Mucosa of stomach (tissue), 1 donor: Measurements from ENCODE around the gene PDE9A.

Experiments
- H3K27me3 ChIP-seq: one replicate; pipeline ENCODE4 v1.7.0; 2013; ENCODE audit warnings: mild to moderate bottlenecking, low read length; ENCODE audit not compliant: control insufficient read depth, insufficient read depth
- H3K36me3 ChIP-seq: one replicate; pipeline ENCODE4 v1.7.0; 2013; ENCODE audit warnings: low read length; ENCODE audit not compliant: control insufficient read depth, insufficient read depth
- H3K4me1 ChIP-seq: one replicate; pipeline ENCODE4 v1.7.0; 2013; ENCODE audit warnings: mild to moderate bottlenecking, low read length; ENCODE audit not compliant: control insufficient read depth, insufficient read depth
- H3K4me3 ChIP-seq: one replicate; pipeline ENCODE4 v1.7.0; 2013; ENCODE audit warnings: low read length
- H3K9ac ChIP-seq: one replicate; pipeline ENCODE4 v1.7.0; 2013; ENCODE audit warnings: mild to moderate bottlenecking, low read length, moderate library complexity
- H3K9me3 ChIP-seq: one replicate; pipeline ENCODE4 v1.7.0; 2013; ENCODE audit warnings: mild to moderate bottlenecking, low read length, moderate library complexity; ENCODE audit not compliant: control insufficient read depth
- donor health status: Pancreatic carcinoma.

The PDE9A gene

GRCh38 chr21:42695697-42696380 is 42.4 kb downstream of the PDE9A start:
- Histone ChIP-seq H3K9ac (no peak overlapping the region), H3K4me1 (no peaks in the 10 kb centered on the region), H3K9me3 (no peaks in the 10 kb centered on the region), H3K4me3 (no peak overlapping the region), H3K36me3 (no peaks in the 10 kb centered on the region), H3K27me3 (no peaks in the 10 kb centered on the region)

- Histone ChIP-seq H3K4me1 (no peaks in the 10 kb centered on the region), H3K9ac (no peak overlapping the region), H3K27me3 (no peaks in the 10 kb centered on the region), H3K9me3 (no peaks in the 10 kb centered on the region), H3K36me3 (no peaks in the 10 kb centered on the region), H3K4me3 (no peak overlapping the region)
Measured at GRCh38 chr21:42696501-42697040, 43.1 kb downstream of the PDE9A start.

GRCh38 chr21:42698733-42699132 is 45.3 kb downstream of the PDE9A start:
- Histone ChIP-seq H3K36me3 (no peaks in the 10 kb centered on the region), H3K9ac (no peak overlapping the region)

GRCh38 chr21:42699196-42699595 is 45.8 kb downstream of the PDE9A start:
- no peaks in the 10 kb centered on the region for H3K36me3 ChIP-seq
- no peaks in the 10 kb centered on the region for H3K4me1 ChIP-seq
- no peak overlapping the region for H3K9ac ChIP-seq

More at GRCh38 chr21:42698733-42699132, 45.3 kb downstream of the PDE9A start:
- H3K4me3 ChIP-seq: no peak overlapping the region
- H3K27me3 ChIP-seq: no peaks in the 10 kb centered on the region
- no peaks in the 10 kb centered on the region for H3K4me1 ChIP-seq
- no peaks in the 10 kb centered on the region for H3K9me3 ChIP-seq

GRCh38 chr21:42701706-42702456 is 48.5 kb downstream of the PDE9A start:
- Histone ChIP-seq H3K9me3 (no peaks in the 10 kb centered on the region), H3K9ac (no peak overlapping the region), H3K36me3 (no peaks in the 10 kb centered on the region), H3K4me3 (no peak overlapping the region), H3K4me1 (no peaks in the 10 kb centered on the region), H3K27me3 (no peaks in the 10 kb centered on the region)

More at GRCh38 chr21:42699196-42699595, 45.8 kb downstream of the PDE9A start:
- H3K9me3 ChIP-seq: no peaks in the 10 kb centered on the region
- H3K27me3 ChIP-seq: no peaks in the 10 kb centered on the region
- H3K4me3 ChIP-seq: no peak overlapping the region

DNA sequence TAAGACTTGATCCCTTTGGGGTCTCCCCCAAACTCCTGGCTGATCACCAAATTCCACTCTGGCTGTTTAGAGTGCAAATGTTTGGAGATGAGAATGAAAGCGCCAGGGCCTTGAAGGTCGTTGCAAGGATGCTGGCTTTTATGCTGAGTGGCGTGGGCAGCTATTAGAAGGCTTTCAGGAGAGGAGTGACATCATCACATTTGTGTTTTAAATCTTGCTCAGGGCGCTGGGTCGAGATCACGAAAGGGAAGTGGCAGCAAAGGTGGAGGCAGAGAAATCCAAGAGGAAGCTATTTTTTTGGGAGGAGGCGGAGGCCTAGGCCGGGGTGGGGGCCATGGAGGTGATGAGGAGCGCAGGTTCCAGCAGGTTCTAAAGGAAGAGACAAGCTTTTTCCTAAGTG is 49.3 kb downstream of the PDE9A start:
- H3K9me3 ChIP-seq: no peaks in the 10 kb centered on the region
- no peaks in the 10 kb centered on the region for H3K27me3 ChIP-seq
- no peak overlapping the region for H3K4me3 ChIP-seq
- no peak overlapping the region for H3K9ac ChIP-seq
- no peaks in the 10 kb centered on the region for H3K36me3 ChIP-seq
- no peaks in the 10 kb centered on the region for H3K4me1 ChIP-seq

DNA sequence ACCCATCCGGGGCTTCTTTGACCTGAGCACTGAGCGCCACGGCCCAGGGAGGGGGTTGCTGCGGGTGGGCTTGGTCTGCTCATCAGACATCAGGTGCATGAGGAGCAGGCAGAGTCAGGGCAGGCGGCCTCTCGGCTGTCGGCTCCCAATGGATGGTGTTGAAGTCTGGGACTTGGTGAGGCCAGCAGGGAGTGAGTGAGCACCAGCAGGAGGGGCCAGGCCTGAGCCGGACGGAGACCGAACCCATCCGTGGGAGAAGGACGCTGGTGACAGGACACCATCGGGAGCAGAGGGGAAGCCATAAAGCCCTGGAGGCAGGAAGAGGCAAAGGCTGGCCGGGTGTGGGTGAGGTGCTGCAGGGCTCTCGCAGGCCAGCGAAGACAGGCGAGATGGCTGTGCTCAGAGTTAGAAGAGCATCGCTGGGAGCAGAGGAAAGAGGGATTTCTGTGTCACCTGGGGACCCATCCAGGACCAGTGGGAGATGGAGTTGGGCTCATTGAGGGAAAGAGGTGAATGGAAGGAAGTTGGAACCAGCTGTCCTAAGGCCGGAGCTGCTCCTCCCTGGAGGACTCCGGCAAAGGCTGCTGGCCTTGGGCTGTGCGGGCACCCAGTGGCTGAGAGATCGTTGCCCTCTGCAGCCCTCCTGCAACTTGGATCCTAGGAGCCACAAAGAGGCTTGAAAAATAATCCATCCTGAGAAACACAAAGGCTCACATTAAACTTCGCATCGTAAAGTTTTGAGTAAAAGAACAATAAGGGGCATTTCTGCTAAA is 49.9 kb downstream of the PDE9A start:
- H3K36me3 ChIP-seq: no peaks in the 10 kb centered on the region
- no peaks in the 10 kb centered on the region for H3K9me3 ChIP-seq
- no peaks in the 10 kb centered on the region for H3K4me1 ChIP-seq
- H3K4me3 ChIP-seq: no peak overlapping the region
- no peaks in the 10 kb centered on the region for H3K27me3 ChIP-seq
- no peak overlapping the region for H3K9ac ChIP-seq

DNA sequence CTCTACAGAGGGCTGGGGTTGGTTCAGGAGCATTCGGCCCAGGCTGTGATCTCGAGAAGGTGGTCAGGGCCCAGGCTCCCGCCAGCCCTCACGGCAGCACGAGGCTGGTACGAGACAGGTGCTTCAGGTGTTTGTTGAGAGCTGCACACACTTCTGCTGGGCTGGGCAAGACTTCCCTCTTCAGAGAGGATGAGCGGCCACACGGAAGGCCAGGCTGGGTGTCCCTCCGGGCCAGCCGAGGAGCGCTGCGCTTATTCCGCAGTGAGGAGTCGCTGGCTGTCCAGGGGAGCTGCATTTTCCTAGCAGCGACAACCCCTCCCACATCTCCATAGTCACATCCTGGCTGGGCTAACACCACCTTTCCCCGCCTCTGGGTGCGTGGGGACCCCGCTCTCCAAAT is 50.5 kb downstream of the PDE9A start:
- no peaks in the 10 kb centered on the region for H3K9me3 ChIP-seq
- no peaks in the 10 kb centered on the region for H3K27me3 ChIP-seq
- no peak overlapping the region for H3K9ac ChIP-seq
- H3K4me1 ChIP-seq: no peaks in the 10 kb centered on the region
- no peak overlapping the region for H3K4me3 ChIP-seq
- H3K36me3 ChIP-seq: no peaks in the 10 kb centered on the region

DNA sequence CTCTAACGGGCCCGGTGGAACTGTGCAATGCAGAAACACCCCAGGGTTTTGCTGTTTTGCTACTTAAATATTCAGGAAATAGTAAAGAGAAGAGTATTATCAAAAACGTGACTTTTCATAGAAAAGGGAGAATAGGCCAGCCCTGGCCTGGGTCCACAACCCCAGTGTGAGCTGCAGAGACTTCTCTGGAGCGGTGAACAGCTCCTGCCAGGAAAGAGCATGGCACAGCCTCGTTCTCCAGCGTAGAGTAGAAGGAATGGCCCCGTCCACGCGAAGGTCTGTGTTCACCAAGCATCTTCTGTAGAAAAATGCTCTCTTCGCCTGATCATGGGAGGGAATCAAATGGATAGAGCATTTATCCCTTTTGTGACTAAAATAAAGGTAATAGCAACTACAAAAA is 51.4 kb downstream of the PDE9A start:
- H3K27me3 ChIP-seq: no peaks in the 10 kb centered on the region
- H3K4me1 ChIP-seq: no peaks in the 10 kb centered on the region

GRCh38 chr21:42705346-42705745 is 51.9 kb downstream of the PDE9A start:
- H3K4me3 ChIP-seq: no peak overlapping the region

More for the DNA sequence above, 51.4 kb downstream of the PDE9A start:
- Histone ChIP-seq H3K9me3 (no peaks in the 10 kb centered on the region), H3K9ac (no peak overlapping the region), H3K4me3 (no peak overlapping the region), H3K36me3 (no peaks in the 10 kb centered on the region)

DNA sequence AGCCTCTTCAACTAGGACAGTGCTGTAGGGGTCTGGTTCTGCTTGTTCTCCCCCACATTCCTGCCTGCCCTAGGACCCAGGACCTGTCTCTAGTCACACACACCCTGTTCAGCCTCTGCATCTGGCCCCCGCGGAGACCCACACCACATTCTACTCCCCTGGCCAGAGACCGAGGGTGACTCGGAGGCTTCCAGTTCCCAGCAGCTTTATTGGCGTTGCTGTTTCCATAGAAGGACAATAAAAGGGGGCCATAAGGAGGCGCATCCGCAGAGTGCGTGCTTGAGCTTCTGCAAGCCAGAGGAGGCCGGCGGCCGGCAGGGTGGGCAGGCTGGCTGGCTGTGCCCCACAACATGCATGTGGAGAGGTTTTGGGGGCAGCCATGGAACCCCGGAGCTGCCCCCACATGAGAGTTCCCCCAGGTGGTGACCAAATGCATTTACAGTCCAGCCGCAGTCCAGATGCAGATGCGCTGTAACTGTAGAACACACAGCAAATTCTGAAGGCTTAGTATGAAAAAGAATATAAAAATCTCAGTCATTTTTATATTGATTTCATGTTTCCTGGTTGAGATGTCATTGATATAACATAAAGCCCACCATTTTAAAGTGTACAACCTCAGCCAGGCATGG is 52.4 kb downstream of the PDE9A start:
- H3K9me3 ChIP-seq: no peaks in the 10 kb centered on the region
- H3K27me3 ChIP-seq: no peaks in the 10 kb centered on the region
- H3K9ac ChIP-seq: no peak overlapping the region
- H3K4me1 ChIP-seq: no peaks in the 10 kb centered on the region
- H3K4me3 ChIP-seq: no peak overlapping the region
- H3K36me3 ChIP-seq: no peaks in the 10 kb centered on the region

More at GRCh38 chr21:42705346-42705745, 51.9 kb downstream of the PDE9A start:
- H3K4me1 ChIP-seq: no peaks in the 10 kb centered on the region
- no peaks in the 10 kb centered on the region for H3K9me3 ChIP-seq
- H3K9ac ChIP-seq: no peak overlapping the region
- no peaks in the 10 kb centered on the region for H3K27me3 ChIP-seq
- no peaks in the 10 kb centered on the region for H3K36me3 ChIP-seq
